ENCODE data around the gene CD68.

CD68 gene

DNA sequence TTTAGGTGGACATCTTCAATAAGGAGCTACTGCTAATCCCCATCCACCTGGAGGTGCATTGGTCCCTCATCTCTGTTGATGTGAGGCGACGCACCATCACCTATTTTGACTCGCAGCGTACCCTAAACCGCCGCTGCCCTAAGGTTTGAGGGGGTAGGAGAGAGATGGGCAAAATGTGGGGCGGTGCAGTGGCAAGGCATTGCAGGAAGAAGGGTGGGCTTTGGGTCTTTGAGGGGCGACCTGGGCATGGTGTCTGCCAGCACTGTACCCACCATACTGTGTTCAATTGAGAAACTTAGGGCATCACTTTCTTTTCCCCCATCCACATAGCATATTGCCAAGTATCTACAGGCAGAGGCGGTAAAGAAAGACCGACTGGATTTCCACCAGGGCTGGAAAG, 9.1 kb upstream of the CD68 start:
- DNase-seq (ENCODE audit: low read depth) = no peak
- TF ChIP-seq, protein P1, sequence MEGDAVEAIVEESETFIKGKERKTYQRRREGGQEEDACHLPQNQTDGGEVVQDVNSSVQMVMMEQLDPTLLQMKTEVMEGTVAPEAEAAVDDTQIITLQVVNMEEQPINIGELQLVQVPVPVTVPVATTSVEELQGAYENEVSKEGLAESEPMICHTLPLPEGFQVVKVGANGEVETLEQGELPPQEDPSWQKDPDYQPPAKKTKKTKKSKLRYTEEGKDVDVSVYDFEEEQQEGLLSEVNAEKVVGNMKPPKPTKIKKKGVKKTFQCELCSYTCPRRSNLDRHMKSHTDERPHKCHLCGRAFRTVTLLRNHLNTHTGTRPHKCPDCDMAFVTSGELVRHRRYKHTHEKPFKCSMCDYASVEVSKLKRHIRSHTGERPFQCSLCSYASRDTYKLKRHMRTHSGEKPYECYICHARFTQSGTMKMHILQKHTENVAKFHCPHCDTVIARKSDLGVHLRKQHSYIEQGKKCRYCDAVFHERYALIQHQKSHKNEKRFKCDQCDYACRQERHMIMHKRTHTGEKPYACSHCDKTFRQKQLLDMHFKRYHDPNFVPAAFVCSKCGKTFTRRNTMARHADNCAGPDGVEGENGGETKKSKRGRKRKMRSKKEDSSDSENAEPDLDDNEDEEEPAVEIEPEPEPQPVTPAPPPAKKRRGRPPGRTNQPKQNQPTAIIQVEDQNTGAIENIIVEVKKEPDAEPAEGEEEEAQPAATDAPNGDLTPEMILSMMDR (IDR thresholded peaks at IDR 0.05; ENCODE audit: insufficient read depth, low read depth, low read length, missing control alignments) = no peak
- no peak overlapping the region for H3K4me3 ChIP-seq (ENCODE audit: low read length)

GRCh38 chr17:7572338-7572587, 7.2 kb upstream of the CD68 start:
- peak overlapping the region; percentile 80 for H3K4me3 ChIP-seq (ENCODE audit: low read length)
- no peak for DNase-seq (ENCODE audit: low read depth)
- TF ChIP-seq, protein P1 (IDR thresholded peaks at IDR 0.05; ENCODE audit: insufficient read depth, low read depth, low read length, missing control alignments) = no peak

DNA sequence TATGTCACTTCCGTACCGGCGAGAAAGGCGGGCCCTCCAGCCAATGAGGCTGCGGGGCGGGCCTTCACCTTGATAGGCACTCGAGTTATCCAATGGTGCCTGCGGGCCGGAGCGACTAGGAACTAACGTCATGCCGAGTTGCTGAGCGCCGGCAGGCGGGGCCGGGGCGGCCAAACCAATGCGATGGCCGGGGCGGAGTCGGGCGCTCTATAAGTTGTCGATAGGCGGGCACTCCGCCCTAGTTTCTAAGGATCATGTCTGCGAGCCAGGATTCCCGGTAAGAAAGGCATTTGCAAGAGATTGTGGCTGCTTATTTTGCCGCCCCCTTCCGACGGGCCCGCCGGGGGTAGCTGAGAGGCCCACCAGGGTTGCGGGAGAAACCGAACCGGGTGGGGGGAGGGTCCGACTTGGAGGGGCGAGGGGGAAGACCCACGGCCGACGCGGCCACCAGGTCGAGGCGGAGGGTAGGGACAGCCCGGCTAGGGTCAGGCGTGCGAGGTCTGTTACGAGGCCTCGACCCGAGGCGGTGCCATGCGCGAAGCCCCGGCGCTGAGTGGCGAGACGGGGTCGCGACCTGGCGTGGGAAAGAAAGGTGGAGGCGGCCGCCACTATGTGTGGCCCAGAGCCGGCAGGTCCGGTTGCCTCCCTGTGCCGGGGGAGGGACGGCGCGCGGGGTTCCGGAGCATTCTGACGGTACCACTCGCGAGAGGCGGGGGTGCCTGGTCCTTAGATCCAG, 6.7 kb upstream of the CD68 start:
- TF ChIP-seq, protein P1 (IDR thresholded peaks at IDR 0.05; ENCODE audit: insufficient read depth, low read depth, low read length, missing control alignments) = no peak
- peak; percentile 99 for DNase-seq (ENCODE audit: low read depth)
- peak overlapping the region; percentile 91 for H3K4me3 ChIP-seq (ENCODE audit: low read length)

DNA sequence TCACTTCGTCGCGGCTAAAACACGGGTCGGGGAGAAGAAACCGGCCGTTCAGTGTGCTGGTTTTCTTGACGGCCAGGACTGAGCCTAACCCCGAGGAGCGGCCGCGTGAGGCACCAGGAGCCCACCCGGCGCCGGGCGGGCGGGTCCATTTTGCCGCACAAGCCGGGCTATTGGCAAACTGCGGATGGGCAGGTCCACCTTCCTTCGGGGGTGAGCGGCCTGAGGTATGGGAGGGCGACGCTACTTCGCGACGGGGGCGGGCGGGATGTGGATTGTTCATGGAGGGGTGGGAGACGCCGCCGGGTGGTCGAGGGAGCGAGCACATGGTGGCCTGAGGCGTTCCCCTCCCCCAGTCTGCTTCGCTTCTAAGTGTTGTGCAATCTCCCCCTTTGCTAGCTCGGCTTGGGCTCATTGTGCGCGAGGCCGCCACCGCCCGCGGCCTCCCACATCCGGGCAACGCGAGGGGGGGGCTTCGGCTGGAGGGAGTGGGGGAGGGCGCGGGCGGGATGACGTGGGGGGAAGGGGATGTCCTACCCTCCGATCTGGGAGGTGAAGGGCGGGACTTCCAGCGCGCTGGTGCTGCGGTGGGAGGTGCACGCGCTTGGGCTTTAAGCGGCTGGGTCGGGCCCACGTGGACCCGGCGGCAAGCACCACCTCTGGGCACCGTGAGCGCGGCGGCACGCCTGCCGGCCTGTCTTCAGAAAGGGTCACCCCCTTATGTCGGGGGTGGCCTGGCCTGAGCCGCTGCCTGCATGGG, 5.9 kb upstream of the CD68 start:
- peak overlapping the region; percentile 91 for H3K4me3 ChIP-seq (ENCODE audit: low read length)
- TF ChIP-seq, protein P1 (IDR thresholded peaks at IDR 0.05; ENCODE audit: insufficient read depth, low read depth, low read length, missing control alignments) = no peak
- DNase-seq (ENCODE audit: low read depth) = peak; percentile 76

DNA sequence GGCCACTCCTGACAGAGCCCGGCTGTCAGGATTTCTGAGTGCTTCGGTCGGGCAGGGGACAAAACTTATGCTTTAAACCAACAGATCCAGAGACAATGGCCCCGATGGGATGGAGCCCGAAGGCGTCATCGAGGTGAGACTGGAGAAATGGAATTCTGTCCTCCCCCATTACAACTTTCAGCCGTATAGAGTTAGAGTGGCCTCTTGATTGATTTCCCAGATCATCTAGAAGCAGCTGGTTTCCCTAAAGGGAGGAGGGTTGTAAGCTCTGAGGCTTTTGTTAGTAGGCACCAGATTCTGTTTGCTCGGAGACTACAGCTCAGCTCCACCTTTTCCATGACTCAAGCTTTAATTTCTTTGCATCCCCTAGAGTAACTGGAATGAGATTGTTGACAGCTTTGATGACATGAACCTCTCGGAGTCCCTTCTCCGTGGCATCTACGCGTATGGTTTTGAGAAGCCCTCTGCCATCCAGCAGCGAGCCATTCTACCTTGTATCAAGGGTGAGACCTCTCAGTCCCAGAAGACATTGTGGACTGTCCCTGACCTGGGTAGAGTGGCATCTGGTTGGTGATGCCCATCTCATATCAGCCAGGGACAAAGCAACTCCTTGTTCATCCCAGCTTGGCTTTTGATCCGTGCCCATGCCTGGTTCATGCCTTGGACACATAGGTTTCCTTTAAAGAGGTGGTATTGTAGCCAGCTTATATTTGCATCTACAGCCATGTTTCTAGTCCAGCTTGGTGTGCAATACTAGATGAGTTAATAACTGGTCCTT, 5.1 kb upstream of the CD68 start:
- peak overlapping the region; percentile 91 for H3K4me3 ChIP-seq (ENCODE audit: low read length)
- TF ChIP-seq, protein P1 (IDR thresholded peaks at IDR 0.05; ENCODE audit: insufficient read depth, low read depth, low read length, missing control alignments) = no peak
- no peak for DNase-seq (ENCODE audit: low read depth)

GRCh38 chr17:7575481-7575883, 4.0 kb upstream of the CD68 start:
- DNase-seq (ENCODE audit: low read depth) = no peak
- peak overlapping the region; percentile 91 for H3K4me3 ChIP-seq (ENCODE audit: low read length)
- TF ChIP-seq, protein P1 (IDR thresholded peaks at IDR 0.05; ENCODE audit: insufficient read depth, low read depth, low read length, missing control alignments) = no peak

All from epithelial cell of esophagus (primary cell).